Ovary (tissue), 3 donors: ENCODE results near the gene ARHGAP22.

Experiments used
- POLR2A ChIP-seq: fragments of 450-650 bp; IDR thresholded peaks from one replicate; pipeline ENCODE4 v1.6.1; 2017; ENCODE audit warnings: antibody characterized with exemption, mild to moderate bottlenecking, moderate library complexity
- TF ChIP-seq, protein P1 (sequence below), 3 donors: fragments of 450-650 bp in 2 of 3; fragments of 200-600 bp in 1 of 3; IDR thresholded peaks; one replicate each; pipeline versions ENCODE4 v1.5.1 to v1.8.0; 2016 to 2022; ENCODE audit warnings: antibody characterized with exemption in 3 of 3, mild to moderate bottlenecking in 1 of 3
- donor health status: DM: no; HTN: no; CAD: no.

DNA sequence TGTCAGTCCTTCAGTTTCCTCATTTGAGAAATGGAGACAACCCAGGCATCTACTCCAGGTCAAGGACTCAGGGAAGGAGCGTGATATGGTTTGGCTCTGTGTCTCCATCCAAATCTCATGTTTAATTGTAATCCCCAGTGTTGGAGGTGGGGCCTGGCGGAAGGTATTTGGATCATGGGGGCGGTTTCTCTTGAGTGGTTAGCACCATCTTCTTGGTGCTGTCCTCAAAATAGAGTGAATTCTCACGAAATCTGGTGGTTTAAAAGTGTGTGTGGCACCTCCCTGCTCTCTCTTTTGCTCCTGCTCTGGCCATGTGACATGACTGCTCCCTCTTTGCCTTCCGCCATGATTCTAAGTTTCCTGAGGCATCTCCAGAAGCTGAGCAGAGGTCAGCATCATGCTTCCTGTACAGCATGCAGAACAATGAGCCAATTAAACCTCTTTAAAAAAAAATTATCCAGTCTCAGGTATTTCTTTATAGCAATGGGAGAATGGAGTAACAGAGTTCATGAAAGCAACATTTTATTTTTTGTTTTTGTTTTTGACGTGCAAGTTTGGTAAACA is 30.0 kb downstream of the ARHGAP22 start:
- TF ChIP-seq, protein P1, sequence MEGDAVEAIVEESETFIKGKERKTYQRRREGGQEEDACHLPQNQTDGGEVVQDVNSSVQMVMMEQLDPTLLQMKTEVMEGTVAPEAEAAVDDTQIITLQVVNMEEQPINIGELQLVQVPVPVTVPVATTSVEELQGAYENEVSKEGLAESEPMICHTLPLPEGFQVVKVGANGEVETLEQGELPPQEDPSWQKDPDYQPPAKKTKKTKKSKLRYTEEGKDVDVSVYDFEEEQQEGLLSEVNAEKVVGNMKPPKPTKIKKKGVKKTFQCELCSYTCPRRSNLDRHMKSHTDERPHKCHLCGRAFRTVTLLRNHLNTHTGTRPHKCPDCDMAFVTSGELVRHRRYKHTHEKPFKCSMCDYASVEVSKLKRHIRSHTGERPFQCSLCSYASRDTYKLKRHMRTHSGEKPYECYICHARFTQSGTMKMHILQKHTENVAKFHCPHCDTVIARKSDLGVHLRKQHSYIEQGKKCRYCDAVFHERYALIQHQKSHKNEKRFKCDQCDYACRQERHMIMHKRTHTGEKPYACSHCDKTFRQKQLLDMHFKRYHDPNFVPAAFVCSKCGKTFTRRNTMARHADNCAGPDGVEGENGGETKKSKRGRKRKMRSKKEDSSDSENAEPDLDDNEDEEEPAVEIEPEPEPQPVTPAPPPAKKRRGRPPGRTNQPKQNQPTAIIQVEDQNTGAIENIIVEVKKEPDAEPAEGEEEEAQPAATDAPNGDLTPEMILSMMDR (IDR thresholded peaks at IDR 0.05) = no peak
- TF ChIP-seq POLR2A = no peak
